Peyer's patch (tissue), 4 donors: ENCODE measurements around the gene MAN1A1. TPM values are rescaled to one million over a fixed set of nuclear protein-coding genes. Genes with fewer than 3 reads are reported as not detected.

Experiments used
- DNase-seq, 3 donors: peaks; one replicate each; pipeline ENCODE4 v3.0.0-alpha.2; 2017 to 2019
- H3K27ac ChIP-seq, 4 donors: fragments of 200-600 bp; sonication (generic); one replicate each; pipeline ENCODE4 v1.5.1; 2016 to 2019
- H3K27me3 ChIP-seq, 2 donors: fragments of 200-600 bp; sonication (generic); one replicate each; pipeline ENCODE4 v1.5.1; 2019
- H3K36me3 ChIP-seq, 3 donors: fragments of 200-600 bp; sonication (generic); one replicate each; pipeline ENCODE4 v1.5.1; 2016 to 2019
- H3K4me1 ChIP-seq, 4 donors: fragments of 200-600 bp; sonication (generic); one replicate each; pipeline ENCODE4 v1.5.1; 2016 to 2019
- H3K4me3 ChIP-seq, 4 donors: fragments of 200-600 bp; sonication (generic); 1 replicate in 3 of 4; 2 replicates in 1 of 4; pipeline ENCODE4 v1.5.1; 2016 to 2019; ENCODE audit warnings: mild to moderate bottlenecking in 1 of 4
- H3K9me3 ChIP-seq, 4 donors: fragments of 200-600 bp; sonication (generic); one replicate each; pipeline ENCODE4 v1.5.1; 2016 to 2019; ENCODE audit warnings: mild to moderate bottlenecking in 1 of 4
- CTCF ChIP-seq, 6 experiments: fragments of 450-650 bp in 4 of 6; fragments of 200-600 bp in 2 of 6; sonication (generic) in 1 of 6; IDR thresholded peaks; one replicate each; pipeline ENCODE4 v1.5.1; 2017 to 2019; ENCODE audit warnings: antibody characterized with exemption in 6 of 6, mild to moderate bottlenecking in 3 of 6, moderate library complexity in 1 of 6
- POLR2A ChIP-seq, 2 donors: fragments of 450-650 bp; IDR thresholded peaks; one replicate each; pipeline ENCODE4 v1.5.1; 2017; ENCODE audit warnings: antibody characterized with exemption in 2 of 2, mild to moderate bottlenecking in 2 of 2, moderate library complexity in 2 of 2
- total RNA-seq, 4 donors: library from RNA; depleted of rRNA; stranded (reverse); fragments of >200 nt; gene quantifications; one replicate each; pipeline ENCODE4 v1.1.0, GENCODE V29; 2016

MAN1A1 gene
- 100 to 1,000 TPM in 2 of 4 donors, 10 to 100 TPM in 2; 43.7 to 158 (median 103) TPM for total RNA-seq

GRCh38 chr6:119349361-119350201 lies at the start of gene MAN1A1:
MAN1A1 (minus strand) TSS chr6:119349761; CDS start chr6:119349065, 696 bp downstream.
- Histone ChIP-seq H3K27me3 (no peaks in the 10 kb centered on the region), H3K9me3 (no peaks in the 10 kb centered on the region), H3K4me1 (peaks cover 0 to 24% (median 0%) of the 10 kb centered on the region in 4 donors), H3K4me3 (peak within 1 kb of the TSS; percentile 79 to 98 (median 92)), H3K36me3 (no peaks in the 10 kb centered on the region), H3K27ac (peak within 1 kb of the TSS; percentile 94 to 98 (median 96))
- DNase-seq: peak; percentile 91 to 96 (median 93)
- TF ChIP-seq POLR2A (IDR thresholded peaks at IDR 0.05) (peak; percentile 92 to 97), CTCF (IDR thresholded peaks at IDR 0.05) (peak in 1 of 6 experiments; percentile 28)

- Histone ChIP-seq H3K4me3 (no peak overlapping the region), H3K27ac (no peak overlapping the region), H3K27me3 (no peaks in the 10 kb centered on the region), H3K36me3 (no peaks in the 10 kb centered on the region), H3K9me3 (peaks cover 0 to 5% (median 2%) of the 10 kb centered on the region in 4 donors), H3K4me1 (no peaks in the 10 kb centered on the region)
- no peak for TF ChIP-seq POLR2A (IDR thresholded peaks at IDR 0.05)
- TF ChIP-seq CTCF (IDR thresholded peaks at IDR 0.05): no peak
- DNase-seq: no peak
These were observed 45.6 kb upstream of the MAN1A1 start for GRCh38 chr6:119395192-119395591.

GRCh38 chr6:119390247-119390793 lies 40.8 kb upstream of the MAN1A1 start:
- Histone ChIP-seq H3K4me3 (no peak overlapping the region), H3K9me3 (no peaks in the 10 kb centered on the region), H3K4me1 (no peaks in the 10 kb centered on the region), H3K27me3 (no peaks in the 10 kb centered on the region), H3K36me3 (no peaks in the 10 kb centered on the region), H3K27ac (no peak overlapping the region)
- TF ChIP-seq POLR2A (IDR thresholded peaks at IDR 0.05): no peak
- no peak for TF ChIP-seq CTCF (IDR thresholded peaks at IDR 0.05)
- no peak for DNase-seq

GRCh38 chr6:119385994-119386393 lies 36.4 kb upstream of the MAN1A1 start:
- Histone ChIP-seq H3K36me3 (no peaks in the 10 kb centered on the region), H3K9me3 (no peaks in the 10 kb centered on the region), H3K27me3 (no peaks in the 10 kb centered on the region), H3K4me1 (no peaks in the 10 kb centered on the region), H3K27ac (no peak overlapping the region), H3K4me3 (no peak overlapping the region)
- TF ChIP-seq POLR2A (IDR thresholded peaks at IDR 0.05) (no peak), CTCF (IDR thresholded peaks at IDR 0.05) (no peak)
- no peak for DNase-seq

- H3K27ac ChIP-seq: no peak overlapping the region
- DNase-seq: no peak
- TF ChIP-seq POLR2A (IDR thresholded peaks at IDR 0.05) (no peak), CTCF (IDR thresholded peaks at IDR 0.05) (no peak)
- no peaks in the 10 kb centered on the region for H3K9me3 ChIP-seq
- no peak overlapping the region for H3K4me3 ChIP-seq
- no peaks in the 10 kb centered on the region for H3K4me1 ChIP-seq
- H3K27me3 ChIP-seq: no peaks in the 10 kb centered on the region
- no peaks in the 10 kb centered on the region for H3K36me3 ChIP-seq
These were observed 34.9 kb upstream of the MAN1A1 start for GRCh38 chr6:119384444-119384843.
